Mesenchymal stem cell (in vitro differentiated cells and primary cell): Measurements from ENCODE around the gene SFMBT2.
A peak's percentile ranks its signal among the peaks of the same experiment; 100 is the strongest.

Source experiments
- DNase-seq: peaks from one replicate; pipeline ENCODE4 v3.0.0-alpha.2; 2013
- H2AFZ ChIP-seq: one replicate; pipeline ENCODE4 v1.6.1; 2013; ENCODE audit warnings: low read depth, mild to moderate bottlenecking, control low read depth, inconsistent platforms, low read length, moderate library complexity
- H2AK5ac ChIP-seq: 2 replicates; pipeline ENCODE4 v1.6.1; 2013; ENCODE audit warnings: low read length, moderate library complexity, mild to moderate bottlenecking, inconsistent platforms; ENCODE audit not compliant: severe bottlenecking
- H2BK120ac ChIP-seq: one replicate; pipeline ENCODE4 v1.6.1; 2013; ENCODE audit warnings: low read depth, mild to moderate bottlenecking, inconsistent platforms, low read length, moderate library complexity
- H2BK12ac ChIP-seq, 2 experiments: one replicate each; pipeline ENCODE4 v1.6.1; 2013; ENCODE audit warnings: inconsistent platforms in 2 of 2, low read length in 2 of 2, mild to moderate bottlenecking in 2 of 2, moderate library complexity in 2 of 2, control low read depth in 1 of 2
- H2BK15ac ChIP-seq: one replicate; pipeline ENCODE4 v1.6.1; 2013; ENCODE audit warnings: mild to moderate bottlenecking, low read depth, inconsistent platforms; ENCODE audit not compliant: poor library complexity, severe bottlenecking
- H2BK5ac ChIP-seq: 2 replicates; pipeline ENCODE4 v1.6.1; 2013; ENCODE audit warnings: low read depth, mild to moderate bottlenecking, low read length, control low read depth, inconsistent platforms; ENCODE audit not compliant: poor library complexity, severe bottlenecking
- H3K14ac ChIP-seq, 2 experiments: one replicate each; pipeline ENCODE4 v1.6.1; 2013; ENCODE audit warnings: inconsistent platforms in 2 of 2, low read length in 2 of 2, control low read depth in 1 of 2, mild to moderate bottlenecking in 1 of 2, moderate library complexity in 1 of 2
- H3K18ac ChIP-seq, 2 experiments: one replicate each; pipeline ENCODE4 v1.6.1; 2013; ENCODE audit warnings: inconsistent platforms in 2 of 2, low read length in 2 of 2, control low read depth in 1 of 2, low read depth in 1 of 2, mild to moderate bottlenecking in 1 of 2
- H3K23ac ChIP-seq, 2 experiments: one replicate each; pipeline ENCODE4 v1.6.1; 2013; ENCODE audit warnings: inconsistent platforms in 2 of 2, low read length in 2 of 2, mild to moderate bottlenecking in 2 of 2, moderate library complexity in 2 of 2, control low read depth in 1 of 2
- H3K27ac ChIP-seq: 2 replicates; pipeline ENCODE4 v1.5.1; 2013; ENCODE audit warnings: mild to moderate bottlenecking, moderate library complexity, low read length, control low read depth, inconsistent platforms; ENCODE audit not compliant: poor library complexity, severe bottlenecking
- H3K27me3 ChIP-seq, 2 experiments: 2 replicates each; pipeline versions ENCODE4 v1.6.1 to v1.7.0; 2013; ENCODE audit warnings: low read length in 2 of 2, mild to moderate bottlenecking in 2 of 2, moderate library complexity in 2 of 2, control low read depth in 1 of 2, inconsistent platforms in 1 of 2; ENCODE audit not compliant: control insufficient read depth in 1 of 2, insufficient read depth in 1 of 2
- H3K36me3 ChIP-seq, 2 experiments: 2 replicates each; pipeline versions ENCODE4 v1.6.1 to v1.7.0; 2013; ENCODE audit warnings: low read length in 2 of 2, control low read depth in 1 of 2, inconsistent platforms in 1 of 2, low read depth in 1 of 2, mild to moderate bottlenecking in 1 of 2; ENCODE audit not compliant: insufficient read depth in 2 of 2, control insufficient read depth in 1 of 2
- H3K4ac ChIP-seq, 2 experiments: one replicate each; pipeline ENCODE4 v1.6.1; 2013; ENCODE audit warnings: inconsistent platforms in 2 of 2, low read length in 2 of 2, mild to moderate bottlenecking in 2 of 2, moderate library complexity in 2 of 2, control low read depth in 1 of 2, low read depth in 1 of 2
- H3K4me1 ChIP-seq: 2 replicates; pipeline ENCODE4 v1.6.1; 2013; ENCODE audit warnings: low read depth, low read length, control low read depth; ENCODE audit not compliant: control insufficient read depth, insufficient read depth
- H3K4me2 ChIP-seq: 2 replicates; pipeline ENCODE4 v1.6.1; 2013; ENCODE audit warnings: low read length, mild to moderate bottlenecking, inconsistent platforms; ENCODE audit not compliant: poor library complexity, severe bottlenecking
- H3K4me3 ChIP-seq, 2 experiments: 2 replicates each; pipeline versions ENCODE4 v1.5.1 to v1.7.0; 2013; ENCODE audit warnings: low read length in 2 of 2, mild to moderate bottlenecking in 2 of 2, control low read depth in 1 of 2, low read depth in 1 of 2; ENCODE audit not compliant: insufficient read depth in 1 of 2
- H3K79me1 ChIP-seq: replicated peaks from 2 replicates; pipeline ENCODE4 v1.6.1; 2013; ENCODE audit warnings: mild to moderate bottlenecking, control low read depth, low read length, inconsistent platforms; ENCODE audit not compliant: poor library complexity, severe bottlenecking
- H3K9ac ChIP-seq: 2 replicates; pipeline ENCODE4 v1.7.0; 2013; ENCODE audit warnings: mild to moderate bottlenecking, low read length, moderate library complexity
- H3K9me3 ChIP-seq: 2 replicates; pipeline ENCODE4 v1.7.0; 2013; ENCODE audit warnings: mild to moderate bottlenecking, low read length; ENCODE audit not compliant: control insufficient read depth
- H4K8ac ChIP-seq: one replicate; pipeline ENCODE4 v1.6.1; 2013; ENCODE audit warnings: inconsistent platforms, mild to moderate bottlenecking, low read length, moderate library complexity
- H4K91ac ChIP-seq: one replicate; pipeline ENCODE4 v1.6.1; 2013; ENCODE audit warnings: mild to moderate bottlenecking, low read length, inconsistent platforms
- WGBS: methylation state at CpG from one replicate; pipeline ENCODE4 v1.1.7; 2013; ENCODE audit warnings: mixed read lengths; 5-methylcytosine and 5-hydroxymethylcytosine counted together

SFMBT2 gene

GRCh38 chr10:7133958-7134357 is 276.9 kb downstream of the SFMBT2 start:
- H3K27ac ChIP-seq: no peak overlapping the region
- no peaks in the 10 kb centered on the region for H3K36me3 ChIP-seq
- no peak overlapping the region for H2BK120ac ChIP-seq
- no peak overlapping the region for H4K8ac ChIP-seq
- H3K79me1 ChIP-seq: no peaks in the 10 kb centered on the region
- no peak overlapping the region for H3K4me2 ChIP-seq
- no peak overlapping the region for H4K91ac ChIP-seq
- H3K18ac ChIP-seq: no peak overlapping the region
- no peak overlapping the region for H2BK12ac ChIP-seq
- H2BK15ac ChIP-seq: no peak overlapping the region
- H3K23ac ChIP-seq: no peak overlapping the region
- 88% methylated on average over 6 of the region's 6 CpGs for WGBS
- no peaks in the 10 kb centered on the region for H3K4me1 ChIP-seq
- H3K9me3 ChIP-seq: peaks cover 6% of the 10 kb centered on the region
- no peak overlapping the region for H2BK5ac ChIP-seq
- H3K4me3 ChIP-seq: no peak overlapping the region
- no peak overlapping the region for H2AK5ac ChIP-seq
- H3K4ac ChIP-seq: no peak overlapping the region
- no peak for DNase-seq
- no peak overlapping the region for H2AFZ ChIP-seq
- no peak overlapping the region for H3K9ac ChIP-seq
- peaks cover 0 to 10% of the 10 kb centered on the region in 2 experiments for H3K27me3 ChIP-seq
- no peak overlapping the region for H3K14ac ChIP-seq

GRCh38 chr10:7133278-7133677 is 277.6 kb downstream of the SFMBT2 start:
- H2AFZ ChIP-seq: no peak overlapping the region
- no peak for DNase-seq
- no peak overlapping the region for H3K18ac ChIP-seq
- H3K27me3 ChIP-seq: peaks cover 0 to 10% of the 10 kb centered on the region in 2 experiments
- no peak overlapping the region for H4K8ac ChIP-seq
- no peak overlapping the region for H3K4me2 ChIP-seq
- H2AK5ac ChIP-seq: no peak overlapping the region
- H3K4ac ChIP-seq: no peak overlapping the region
- H2BK15ac ChIP-seq: no peak overlapping the region
- no peaks in the 10 kb centered on the region for H3K36me3 ChIP-seq
- no peaks in the 10 kb centered on the region for H3K4me1 ChIP-seq
- H3K4me3 ChIP-seq: no peak overlapping the region
- H3K79me1 ChIP-seq: no peaks in the 10 kb centered on the region
- H4K91ac ChIP-seq: no peak overlapping the region
- WGBS: 95% methylated on average over 9 of the region's 11 CpGs
- no peak overlapping the region for H3K27ac ChIP-seq
- H3K14ac ChIP-seq: no peak overlapping the region
- peaks cover 6% of the 10 kb centered on the region for H3K9me3 ChIP-seq
- H2BK5ac ChIP-seq: no peak overlapping the region
- no peak overlapping the region for H3K9ac ChIP-seq
- no peak overlapping the region for H3K23ac ChIP-seq
- H2BK12ac ChIP-seq: no peak overlapping the region
- H2BK120ac ChIP-seq: no peak overlapping the region

GRCh38 chr10:7130191-7130911 is 280.5 kb downstream of the SFMBT2 start:
- H4K91ac ChIP-seq: peak overlapping the region; percentile 27
- no peak overlapping the region for H3K4me2 ChIP-seq
- H2AFZ ChIP-seq: peak overlapping the region; percentile 27
- no peak overlapping the region for H3K23ac ChIP-seq
- DNase-seq: no peak
- H4K8ac ChIP-seq: no peak overlapping the region
- H2BK5ac ChIP-seq: no peak overlapping the region
- no peak overlapping the region for H2BK120ac ChIP-seq
- H3K4me1 ChIP-seq: no peaks in the 10 kb centered on the region
- peak overlapping the region in 1 of 2 experiments; percentile 32 for H3K14ac ChIP-seq
- no peaks in the 10 kb centered on the region for H3K36me3 ChIP-seq
- H3K9me3 ChIP-seq: peaks cover 6% of the 10 kb centered on the region
- no peak overlapping the region for H3K4me3 ChIP-seq
- no peak overlapping the region for H2BK15ac ChIP-seq
- no peak overlapping the region for H2AK5ac ChIP-seq
- peaks cover 0 to 5% of the 10 kb centered on the region in 2 experiments for H3K27me3 ChIP-seq
- no peak overlapping the region for H3K9ac ChIP-seq
- H3K79me1 ChIP-seq: no peaks in the 10 kb centered on the region
- H2BK12ac ChIP-seq: no peak overlapping the region
- no peak overlapping the region for H3K18ac ChIP-seq
- WGBS: 91% methylated on average over 11 of the region's 11 CpGs
- no peak overlapping the region for H3K4ac ChIP-seq
- no peak overlapping the region for H3K27ac ChIP-seq

GRCh38 chr10:7123774-7124173 is 287.1 kb downstream of the SFMBT2 start:
- no peak for DNase-seq
- Histone ChIP-seq H2BK120ac (no peak overlapping the region), H2BK15ac (no peak overlapping the region), H3K4ac (no peak overlapping the region), H2AK5ac (no peak overlapping the region), H3K4me1 (no peaks in the 10 kb centered on the region), H2BK12ac (no peak overlapping the region), H3K9ac (no peak overlapping the region), H3K79me1 (no peaks in the 10 kb centered on the region), H2AFZ (no peak overlapping the region), H3K4me3 (no peak overlapping the region), H4K91ac (no peak overlapping the region), H3K4me2 (no peak overlapping the region), H3K36me3 (no peaks in the 10 kb centered on the region), H3K14ac (no peak overlapping the region), H3K18ac (no peak overlapping the region), H3K23ac (no peak overlapping the region), H3K27me3 (peaks cover 0 to 6% of the 10 kb centered on the region in 2 experiments), H4K8ac (no peak overlapping the region), H3K9me3 (no peaks in the 10 kb centered on the region), H2BK5ac (no peak overlapping the region), H3K27ac (no peak overlapping the region)
- WGBS: 82% methylated on average over 5 of the region's 6 CpGs
